Measurements from ENCODE around the gene RPA1.
A peak's percentile ranks its signal among the peaks of the same experiment; 100 is the strongest.

RPA1 gene

DNA sequence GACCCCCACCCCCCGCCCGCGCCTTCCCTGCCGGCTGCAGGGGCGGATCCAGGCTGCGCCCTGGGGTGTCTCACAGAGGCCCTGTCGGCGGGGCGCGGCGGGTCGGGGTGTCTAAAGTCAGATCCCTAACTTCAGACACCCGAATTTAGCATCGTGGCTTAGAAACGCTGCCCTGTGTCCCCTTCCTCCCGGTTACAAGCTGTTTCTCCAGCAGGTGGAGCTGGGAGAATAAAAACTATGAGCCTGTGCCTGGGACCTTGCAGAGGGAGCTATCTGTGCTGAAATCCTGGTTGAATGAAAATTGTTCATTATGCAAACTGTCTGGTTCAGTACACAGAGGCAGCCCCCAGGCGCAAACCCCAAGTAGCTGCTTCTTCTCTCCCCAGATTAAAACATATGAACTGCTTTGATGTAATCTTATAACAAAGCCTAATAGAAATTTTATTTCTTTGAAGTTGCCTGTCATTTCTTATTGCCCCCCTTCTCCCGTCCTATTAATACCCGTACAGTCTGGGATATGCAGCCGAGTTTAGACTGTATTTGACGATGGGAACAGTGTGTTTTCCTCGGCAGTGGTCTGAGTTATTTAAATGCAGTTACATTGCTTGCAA lies 79.0 kb downstream of the RPA1 start:
- peak; percentile 69 for TF ChIP-seq CTCF (IDR thresholded peaks at IDR 0.05; ENCODE audit: low read depth, low read length)
- H3K4me3 ChIP-seq (ENCODE audit: low read depth, low read length): peak overlapping the region; percentile 18; the same call in 1 of the 2 replicates

GRCh38 chr17:1909985-1910384 lies 80.2 kb downstream of the RPA1 start:
- no peak overlapping the region for H3K4me3 ChIP-seq (ENCODE audit: low read depth, low read length)
- no peak for TF ChIP-seq CTCF (IDR thresholded peaks at IDR 0.05; ENCODE audit: low read depth, low read length)

GRCh38 chr17:1912146-1912545 lies 82.3 kb downstream of the RPA1 start:
- no peak for TF ChIP-seq CTCF (IDR thresholded peaks at IDR 0.05; ENCODE audit: low read depth, low read length)
- H3K4me3 ChIP-seq (ENCODE audit: low read depth, low read length): no peak overlapping the region

- no peak overlapping the region for H3K4me3 ChIP-seq (ENCODE audit: low read depth, low read length)
Measured at GRCh38 chr17:1913702-1914101, 83.9 kb downstream of the RPA1 start.

DNA sequence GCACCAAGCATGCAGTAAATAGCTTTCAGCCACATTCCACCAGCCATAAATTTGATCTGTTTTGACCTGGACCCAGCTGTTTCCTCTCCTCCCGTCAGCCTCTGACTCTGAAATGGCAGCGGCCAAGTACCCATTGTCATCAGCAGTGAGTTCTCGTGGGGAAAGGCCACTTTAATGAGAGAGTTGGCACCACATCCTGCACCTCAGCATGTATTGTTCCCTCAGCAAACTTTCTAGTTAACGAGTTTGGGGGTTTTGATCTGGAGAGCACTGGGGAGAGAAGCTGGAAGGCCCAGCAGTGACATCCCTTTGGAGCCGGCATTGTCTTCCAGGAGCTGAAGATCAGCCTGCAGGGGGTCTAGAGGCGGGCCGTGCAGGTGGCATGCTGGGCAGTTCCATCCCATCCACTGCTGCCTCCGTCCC lies 84.9 kb downstream of the RPA1 start:
- TF ChIP-seq CTCF (IDR thresholded peaks at IDR 0.05; ENCODE audit: low read depth, low read length): no peak
- H3K4me3 ChIP-seq (ENCODE audit: low read depth, low read length): no peak overlapping the region

More at GRCh38 chr17:1913702-1914101, 83.9 kb downstream of the RPA1 start:
- no peak for TF ChIP-seq CTCF (IDR thresholded peaks at IDR 0.05; ENCODE audit: low read depth, low read length)

DNA sequence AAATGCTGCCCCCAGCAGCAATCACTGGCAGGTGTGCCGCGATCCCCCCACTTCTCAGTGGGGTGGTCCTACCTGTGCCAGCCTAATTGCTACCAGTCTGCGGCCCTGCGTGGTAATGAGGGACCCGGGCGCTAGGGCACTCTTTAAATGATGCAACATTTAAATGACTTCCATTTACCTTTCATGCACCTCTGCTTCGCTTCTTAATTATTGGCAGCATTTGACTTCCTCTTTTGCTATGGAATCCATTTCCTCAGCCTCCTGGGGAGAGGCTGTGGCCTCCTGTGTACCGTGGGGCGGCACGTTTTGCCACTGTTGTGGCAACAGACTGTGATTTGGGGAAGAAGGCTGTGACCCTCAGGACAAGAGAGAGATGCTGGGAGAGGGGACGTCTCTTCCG lies 86.1 kb downstream of the RPA1 start:
- TF ChIP-seq CTCF (IDR thresholded peaks at IDR 0.05; ENCODE audit: low read depth, low read length): no peak
- no peak overlapping the region for H3K4me3 ChIP-seq (ENCODE audit: low read depth, low read length)

GRCh38 chr17:1916316-1916715 lies 86.5 kb downstream of the RPA1 start:
- no peak for TF ChIP-seq CTCF (IDR thresholded peaks at IDR 0.05; ENCODE audit: low read depth, low read length)
- no peak overlapping the region for H3K4me3 ChIP-seq (ENCODE audit: low read depth, low read length)
